Measurements from ENCODE around the gene LY6G5B.

Gene LY6G5B, protein sequence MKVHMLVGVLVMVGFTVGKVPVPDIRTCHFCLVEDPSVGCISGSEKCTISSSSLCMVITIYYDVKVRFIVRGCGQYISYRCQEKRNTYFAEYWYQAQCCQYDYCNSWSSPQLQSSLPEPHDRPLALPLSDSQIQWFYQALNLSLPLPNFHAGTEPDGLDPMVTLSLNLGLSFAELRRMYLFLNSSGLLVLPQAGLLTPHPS

DNA sequence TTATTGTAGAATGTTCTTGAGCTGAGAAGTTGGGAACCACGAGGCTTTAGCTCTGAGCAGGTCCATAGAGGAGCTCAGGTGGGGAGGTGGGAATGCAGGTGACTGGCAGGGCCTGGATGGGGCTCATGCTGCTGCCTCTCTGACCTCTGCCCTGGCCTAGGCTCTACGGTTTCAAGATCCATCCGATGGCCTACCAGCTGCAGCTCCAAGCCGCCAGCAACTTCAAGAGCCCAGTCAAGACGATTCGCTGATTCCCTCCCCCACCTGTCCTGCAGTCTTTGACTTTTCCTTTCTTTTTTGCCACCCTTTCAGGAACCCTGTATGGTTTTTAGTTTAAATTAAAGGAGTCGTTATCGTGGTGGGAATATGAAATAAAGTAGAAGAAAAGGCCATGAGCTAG is at the start of gene LY6G5B:
Gene LY6G5B, plus strand, starts transcription at position 301 of the 400 bp plus-strand sequence. CDS start 975 bp downstream, outside the sequence.
- DNase-seq (ENCODE audit: low spot score) = no peak

DNA sequence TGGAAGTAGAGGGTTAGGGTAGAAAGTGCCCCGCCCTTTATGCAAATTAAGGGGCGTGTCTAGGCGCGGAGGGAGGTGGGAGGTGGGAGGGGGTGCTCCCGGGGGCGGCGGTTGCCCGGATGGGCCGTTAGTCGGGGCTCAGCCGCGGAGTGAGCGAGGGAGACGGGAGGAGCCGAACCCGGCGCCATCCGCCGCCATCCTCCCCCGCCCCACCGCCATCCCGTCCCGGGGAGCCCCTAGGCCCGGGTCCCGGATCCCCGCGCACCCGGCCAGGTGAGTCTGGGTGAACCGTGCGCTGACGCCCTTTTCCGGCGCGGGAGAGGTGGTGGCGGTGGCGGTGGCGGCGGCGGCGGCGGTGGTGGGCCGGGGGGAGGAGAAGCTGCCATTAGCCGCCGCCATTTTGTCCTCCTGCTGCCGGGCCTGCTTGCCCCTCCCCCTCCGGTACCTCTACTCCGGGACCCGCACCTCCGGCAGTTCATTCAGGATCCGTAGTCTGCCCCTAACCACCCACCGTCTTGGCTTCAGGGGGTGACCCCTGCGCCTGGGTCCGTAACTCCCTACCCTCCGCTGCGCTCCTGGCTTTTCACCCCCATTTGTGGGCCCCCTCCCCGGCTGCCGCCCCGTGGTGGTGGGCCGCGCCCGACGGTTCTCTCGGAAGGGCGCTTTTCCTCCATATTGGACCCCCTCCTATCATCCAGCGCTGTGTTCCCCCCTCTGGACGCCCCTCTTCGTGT is 49.0 kb upstream of the LY6G5B start, which contains the start of gene PRRC2A:
Gene PRRC2A, plus strand, starts transcription at position 130 of the 734 bp plus-strand sequence. CDS start 2,075 bp downstream, outside the sequence.
- DNase-seq (ENCODE audit: low spot score) = peak; percentile 87

DNA sequence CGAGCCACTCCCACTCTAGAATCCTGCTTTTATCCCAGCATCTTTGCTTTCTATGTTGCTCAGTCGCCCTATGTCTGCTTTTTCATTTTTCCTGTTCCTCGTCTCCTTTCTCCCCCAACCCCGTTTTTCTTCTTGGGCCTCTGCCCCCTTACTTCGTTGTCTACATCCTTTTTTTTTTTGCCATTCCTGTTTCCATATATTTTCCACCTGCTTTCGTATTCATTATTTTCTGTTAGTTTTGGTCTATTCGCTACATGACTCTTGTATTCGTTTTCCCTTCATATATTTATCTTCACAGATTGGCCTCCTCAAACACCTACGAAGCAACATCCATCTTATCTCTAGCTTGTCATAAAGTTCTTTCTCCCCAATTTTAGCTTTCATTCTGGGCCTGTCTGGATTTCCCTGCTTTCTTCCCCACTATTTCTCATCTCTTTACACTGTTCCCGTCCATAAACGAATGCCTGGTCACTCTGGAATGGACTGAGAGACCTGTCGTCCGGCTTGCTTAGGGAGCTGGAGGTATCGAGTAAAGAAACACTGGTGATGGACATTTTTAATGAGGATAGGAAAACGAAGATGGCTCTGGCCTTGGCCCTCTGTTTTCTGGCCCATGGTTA is 48.3 kb upstream of the LY6G5B start:
- no peak for DNase-seq (ENCODE audit: low spot score)

DNA sequence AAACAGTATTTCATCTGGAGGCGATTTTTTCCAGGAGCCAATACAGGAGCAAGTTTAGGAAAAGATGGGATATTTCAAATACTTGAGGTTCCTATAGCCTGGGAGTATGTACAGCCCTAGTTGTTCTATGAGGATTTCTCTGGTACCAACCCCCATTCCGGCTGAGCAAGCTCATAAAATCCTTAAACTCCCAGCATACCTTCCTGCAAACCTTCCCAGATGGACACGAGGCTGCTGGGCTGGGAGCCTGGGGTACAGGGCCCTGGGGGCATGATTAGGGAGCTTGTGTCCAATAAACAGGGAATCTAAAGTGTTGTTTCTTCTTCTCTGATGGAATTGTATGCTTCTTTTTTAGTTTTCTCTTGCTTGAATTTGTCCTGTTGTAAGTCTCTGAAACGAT is 47.8 kb upstream of the LY6G5B start:
- DNase-seq (ENCODE audit: low spot score) = peak; percentile 40

DNA sequence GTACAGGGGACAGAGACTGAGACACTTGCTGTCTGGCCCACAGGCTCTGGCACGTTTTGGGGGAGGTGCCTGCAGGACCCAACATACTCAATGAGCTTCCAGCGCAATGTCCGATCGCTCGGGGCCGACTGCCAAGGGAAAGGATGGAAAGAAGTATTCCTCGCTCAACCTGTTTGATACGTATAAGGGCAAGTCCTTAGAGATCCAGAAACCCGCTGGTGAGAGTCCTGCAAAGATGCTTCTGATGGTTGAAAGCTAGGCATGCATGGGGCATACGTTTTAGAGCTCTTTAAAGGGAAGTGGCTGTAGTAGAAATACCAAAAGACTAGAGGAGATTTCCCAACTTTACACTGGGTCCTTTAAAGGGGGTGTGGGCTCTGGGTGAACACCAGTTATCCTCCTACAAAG is 47.1 kb upstream of the LY6G5B start:
- no peak for DNase-seq (ENCODE audit: low spot score)

DNA sequence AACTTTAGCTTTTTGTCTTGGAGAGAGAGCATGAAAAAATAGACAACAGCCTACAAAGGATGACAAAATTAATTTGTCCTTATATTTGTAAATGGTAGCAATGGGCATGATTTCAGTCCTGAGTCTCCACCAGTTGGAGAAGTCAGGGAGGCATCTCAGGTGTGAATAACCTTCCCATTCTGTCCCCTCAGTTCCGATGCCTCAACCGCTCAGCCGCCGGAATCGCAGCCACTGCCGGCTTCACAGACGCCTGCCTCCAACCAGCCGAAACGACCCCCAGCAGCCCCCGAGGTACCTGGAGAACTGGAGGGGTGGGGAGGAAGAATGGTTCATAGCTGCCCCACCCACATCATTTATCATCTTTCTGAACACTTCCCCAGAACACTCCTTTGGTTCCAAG is 45.7 kb upstream of the LY6G5B start:
- no peak for DNase-seq (ENCODE audit: low spot score)

DNA sequence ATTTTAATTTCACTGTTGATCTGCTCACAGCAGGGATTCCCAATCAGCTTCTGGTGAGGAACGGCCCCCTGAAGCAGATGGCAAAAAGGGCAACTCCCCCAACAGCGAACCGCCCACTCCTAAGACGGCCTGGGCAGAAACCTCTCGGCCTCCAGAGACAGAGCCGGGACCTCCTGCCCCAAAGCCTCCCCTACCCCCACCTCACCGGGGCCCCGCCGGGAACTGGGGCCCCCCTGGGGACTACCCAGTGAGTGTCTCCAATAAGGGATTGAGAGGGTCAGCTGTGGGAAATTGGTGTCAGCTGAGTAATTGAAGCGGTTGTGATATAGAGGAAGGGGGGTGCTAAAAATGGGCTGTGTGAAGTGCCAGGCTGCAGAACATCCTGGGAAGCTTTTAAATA is 42.8 kb upstream of the LY6G5B start:
- DNase-seq (ENCODE audit: low spot score) = no peak

DNA sequence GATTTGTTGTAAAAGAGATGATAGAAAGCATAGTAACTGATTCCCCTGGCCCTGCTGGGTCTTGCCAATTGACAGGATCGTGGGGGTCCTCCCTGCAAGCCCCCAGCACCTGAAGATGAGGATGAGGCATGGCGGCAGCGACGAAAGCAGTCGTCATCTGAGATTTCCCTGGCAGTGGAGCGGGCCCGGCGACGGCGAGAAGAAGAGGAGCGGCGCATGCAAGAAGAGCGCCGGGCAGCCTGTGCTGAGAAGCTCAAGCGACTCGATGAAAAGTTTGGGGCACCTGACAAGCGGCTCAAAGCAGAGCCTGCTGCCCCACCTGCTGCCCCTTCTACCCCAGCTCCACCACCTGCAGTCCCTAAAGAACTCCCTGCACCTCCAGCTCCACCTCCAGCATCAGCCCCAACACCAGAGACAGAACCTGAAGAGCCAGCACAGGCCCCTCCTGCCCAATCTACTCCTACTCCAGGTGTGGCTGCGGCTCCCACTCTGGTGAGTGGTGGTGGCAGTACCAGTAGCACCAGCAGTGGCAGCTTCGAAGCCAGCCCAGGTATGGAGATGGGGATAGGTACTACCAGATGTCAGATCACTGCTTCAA is 42.0 kb upstream of the LY6G5B start:
- no peak for DNase-seq (ENCODE audit: low spot score)

DNA sequence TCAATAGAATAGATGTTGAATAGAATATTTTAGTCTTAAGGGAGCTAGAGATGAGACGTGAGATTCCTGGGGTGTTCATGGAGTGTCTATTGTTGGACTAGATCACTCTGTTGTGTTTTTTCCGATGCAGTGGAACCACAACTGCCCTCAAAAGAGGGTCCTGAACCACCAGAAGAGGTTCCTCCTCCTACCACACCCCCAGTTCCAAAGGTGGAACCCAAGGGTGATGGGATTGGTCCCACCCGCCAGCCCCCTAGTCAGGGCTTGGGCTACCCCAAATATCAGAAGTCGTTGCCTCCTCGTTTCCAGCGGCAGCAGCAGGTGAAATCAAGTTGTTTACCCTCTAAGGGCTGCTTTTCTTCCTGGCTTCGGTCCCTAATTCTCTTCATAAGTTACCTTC is 40.8 kb upstream of the LY6G5B start:
- DNase-seq (ENCODE audit: low spot score) = no peak

DNA sequence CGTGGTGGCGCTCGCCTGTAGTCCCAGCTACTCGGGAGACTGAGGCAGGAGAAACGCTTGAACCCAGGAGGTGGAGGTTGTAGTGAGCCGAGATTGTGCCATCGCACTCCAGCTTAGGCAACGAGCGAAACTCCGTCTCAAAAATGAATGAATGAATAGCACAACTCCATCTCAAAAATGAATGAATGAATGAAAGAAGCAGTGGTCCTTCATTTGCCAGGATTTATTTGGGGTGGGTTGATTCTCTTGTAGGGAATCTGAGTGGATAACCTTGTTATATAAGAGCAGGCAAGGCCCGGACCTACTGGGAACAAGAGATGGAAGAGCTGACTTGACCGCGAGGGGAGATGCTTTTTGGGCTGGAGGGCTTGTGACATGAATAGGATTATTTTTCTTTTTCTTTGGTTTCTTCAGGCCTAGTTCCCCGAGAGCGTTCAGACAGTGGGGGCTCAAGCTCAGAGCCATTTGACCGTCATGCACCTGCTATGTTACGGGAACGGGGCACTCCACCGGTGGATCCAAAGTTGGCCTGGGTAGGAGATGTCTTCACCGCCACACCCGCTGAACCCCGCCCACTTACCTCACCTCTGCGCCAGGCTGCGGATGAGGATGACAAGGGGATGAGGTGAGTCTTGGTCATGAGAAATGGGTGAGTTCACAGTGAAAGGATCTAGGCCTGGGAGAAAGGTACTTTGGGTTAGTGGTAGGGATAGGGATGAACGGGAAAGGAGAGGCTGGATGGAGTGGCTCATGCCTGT is 39.4 kb upstream of the LY6G5B start:
- DNase-seq (ENCODE audit: low spot score) = no peak

DNA sequence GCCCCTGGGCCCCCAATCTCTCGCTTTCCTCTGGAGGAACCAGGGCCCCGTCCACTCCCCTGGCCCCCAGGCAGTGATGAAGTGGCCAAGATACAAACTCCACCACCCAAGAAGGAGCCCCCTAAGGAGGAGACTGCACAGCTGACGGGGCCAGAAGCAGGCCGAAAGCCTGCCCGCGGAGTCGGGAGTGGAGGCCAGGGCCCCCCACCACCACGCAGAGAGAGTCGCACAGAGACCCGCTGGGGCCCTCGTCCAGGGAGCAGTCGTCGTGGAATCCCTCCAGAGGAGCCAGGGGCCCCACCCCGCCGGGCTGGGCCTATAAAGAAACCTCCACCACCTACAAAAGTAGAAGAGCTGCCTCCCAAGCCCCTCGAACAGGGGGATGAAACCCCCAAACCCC is 38.6 kb upstream of the LY6G5B start:
- no peak for DNase-seq (ENCODE audit: low spot score)

DNA sequence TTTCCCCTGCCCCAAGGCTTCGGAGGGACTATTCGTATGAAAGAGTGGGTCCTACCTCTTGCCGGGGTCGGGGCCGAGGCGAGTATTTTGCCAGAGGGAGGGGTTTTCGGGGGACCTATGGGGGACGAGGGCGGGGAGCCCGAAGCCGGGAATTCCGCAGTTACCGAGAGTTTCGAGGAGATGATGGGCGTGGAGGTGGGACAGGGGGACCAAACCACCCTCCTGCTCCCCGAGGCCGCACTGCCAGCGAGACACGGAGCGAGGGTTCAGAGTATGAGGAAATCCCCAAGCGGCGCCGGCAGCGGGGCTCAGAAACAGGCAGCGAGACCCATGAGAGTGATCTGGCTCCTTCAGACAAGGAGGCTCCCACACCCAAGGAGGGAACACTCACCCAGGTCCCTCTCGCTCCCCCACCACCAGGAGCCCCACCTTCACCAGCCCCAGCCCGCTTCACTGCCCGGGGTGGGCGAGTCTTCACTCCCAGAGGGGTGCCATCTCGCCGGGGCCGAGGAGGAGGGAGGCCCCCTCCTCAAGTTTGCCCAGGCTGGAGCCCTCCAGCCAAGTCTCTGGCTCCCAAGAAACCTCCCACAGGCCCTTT is 38.0 kb upstream of the LY6G5B start:
- DNase-seq (ENCODE audit: low spot score) = no peak

DNA sequence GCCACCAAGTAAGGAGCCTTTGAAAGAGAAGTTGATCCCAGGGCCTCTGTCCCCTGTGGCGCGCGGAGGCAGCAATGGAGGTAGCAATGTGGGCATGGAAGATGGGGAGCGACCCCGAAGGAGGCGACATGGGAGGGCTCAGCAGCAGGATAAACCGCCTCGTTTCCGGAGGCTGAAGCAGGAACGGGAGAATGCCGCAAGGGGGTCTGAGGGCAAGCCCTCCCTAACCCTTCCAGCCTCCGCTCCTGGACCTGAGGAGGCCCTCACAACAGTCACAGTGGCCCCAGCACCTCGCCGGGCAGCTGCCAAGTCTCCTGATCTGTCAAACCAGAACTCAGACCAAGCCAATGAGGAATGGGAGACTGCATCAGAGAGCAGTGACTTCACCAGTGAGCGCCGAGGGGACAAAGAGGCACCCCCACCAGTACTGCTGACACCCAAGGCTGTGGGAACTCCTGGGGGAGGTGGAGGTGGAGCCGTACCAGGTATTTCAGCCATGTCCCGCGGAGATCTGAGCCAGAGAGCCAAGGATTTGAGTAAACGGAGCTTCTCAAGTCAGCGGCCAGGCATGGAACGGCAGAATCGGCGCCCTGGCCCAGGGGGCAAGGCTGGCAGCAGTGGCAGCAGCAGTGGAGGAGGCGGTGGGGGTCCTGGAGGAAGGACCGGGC is 37.4 kb upstream of the LY6G5B start:
- DNase-seq (ENCODE audit: low spot score) = no peak

DNA sequence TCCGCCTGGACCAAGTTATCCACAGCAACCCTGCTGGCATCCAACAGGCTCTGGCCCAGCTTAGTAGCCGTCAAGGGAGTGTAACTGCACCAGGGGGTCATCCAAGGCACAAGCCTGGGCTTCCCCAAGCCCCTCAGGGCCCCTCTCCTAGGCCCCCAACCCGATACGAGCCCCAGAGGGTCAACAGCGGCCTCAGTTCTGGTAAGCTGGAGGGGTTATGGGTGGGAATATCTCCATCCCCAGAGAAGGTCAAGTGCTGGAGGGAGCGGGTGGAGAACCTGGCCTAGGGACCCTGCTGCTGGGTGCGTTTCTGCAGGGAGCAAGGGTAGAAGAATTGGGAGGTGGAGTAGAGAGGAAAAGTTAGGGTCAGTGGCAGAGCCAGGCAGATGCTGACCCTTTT is 36.3 kb upstream of the LY6G5B start:
- DNase-seq (ENCODE audit: low spot score) = no peak

DNA sequence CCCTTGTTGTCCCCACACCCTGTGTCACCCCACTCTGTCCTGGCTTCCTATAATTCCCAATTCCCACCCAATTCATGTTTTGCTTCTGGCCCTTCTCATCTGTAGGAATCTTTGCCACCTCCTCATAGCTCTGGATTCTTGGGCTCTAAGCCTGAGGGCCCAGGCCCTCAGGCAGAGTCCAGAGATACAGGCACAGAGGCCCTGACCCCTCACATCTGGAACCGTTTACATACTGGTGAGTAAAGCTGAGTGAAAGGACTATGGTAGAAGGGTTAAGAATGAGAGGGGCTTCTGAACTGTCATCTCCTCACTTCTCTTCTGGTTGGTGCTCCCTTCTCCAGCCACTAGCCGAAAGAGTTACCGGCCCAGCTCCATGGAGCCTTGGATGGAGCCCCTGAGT is 35.6 kb upstream of the LY6G5B start:
- DNase-seq (ENCODE audit: low spot score) = no peak

DNA sequence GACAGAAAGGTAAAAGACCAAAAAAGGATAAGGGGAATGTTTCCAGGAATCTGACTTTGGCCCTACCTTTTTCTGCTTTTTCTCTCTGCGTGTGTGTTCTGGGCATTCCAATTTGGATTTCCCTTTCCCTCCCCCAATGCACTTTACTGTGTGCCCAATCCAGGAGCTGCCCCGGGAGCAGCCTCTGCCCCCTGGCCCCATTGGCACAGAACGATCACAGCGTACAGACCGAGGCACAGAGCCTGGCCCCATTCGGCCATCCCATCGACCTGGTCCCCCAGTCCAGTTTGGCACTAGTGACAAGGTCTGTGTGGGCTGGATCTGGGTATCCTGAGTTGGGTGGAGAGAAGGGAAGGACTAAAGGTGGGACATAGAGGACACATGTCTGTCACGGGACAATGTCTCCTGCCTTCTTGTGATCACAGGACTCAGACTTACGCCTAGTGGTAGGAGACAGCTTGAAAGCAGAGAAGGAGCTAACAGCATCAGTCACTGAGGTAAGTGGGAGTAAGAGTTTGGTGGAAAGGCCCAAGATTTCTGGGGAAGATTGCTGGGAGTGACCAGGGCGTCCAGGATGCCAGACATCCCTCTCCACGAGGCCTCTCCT is 34.7 kb upstream of the LY6G5B start:
- no peak for DNase-seq (ENCODE audit: low spot score)

DNA sequence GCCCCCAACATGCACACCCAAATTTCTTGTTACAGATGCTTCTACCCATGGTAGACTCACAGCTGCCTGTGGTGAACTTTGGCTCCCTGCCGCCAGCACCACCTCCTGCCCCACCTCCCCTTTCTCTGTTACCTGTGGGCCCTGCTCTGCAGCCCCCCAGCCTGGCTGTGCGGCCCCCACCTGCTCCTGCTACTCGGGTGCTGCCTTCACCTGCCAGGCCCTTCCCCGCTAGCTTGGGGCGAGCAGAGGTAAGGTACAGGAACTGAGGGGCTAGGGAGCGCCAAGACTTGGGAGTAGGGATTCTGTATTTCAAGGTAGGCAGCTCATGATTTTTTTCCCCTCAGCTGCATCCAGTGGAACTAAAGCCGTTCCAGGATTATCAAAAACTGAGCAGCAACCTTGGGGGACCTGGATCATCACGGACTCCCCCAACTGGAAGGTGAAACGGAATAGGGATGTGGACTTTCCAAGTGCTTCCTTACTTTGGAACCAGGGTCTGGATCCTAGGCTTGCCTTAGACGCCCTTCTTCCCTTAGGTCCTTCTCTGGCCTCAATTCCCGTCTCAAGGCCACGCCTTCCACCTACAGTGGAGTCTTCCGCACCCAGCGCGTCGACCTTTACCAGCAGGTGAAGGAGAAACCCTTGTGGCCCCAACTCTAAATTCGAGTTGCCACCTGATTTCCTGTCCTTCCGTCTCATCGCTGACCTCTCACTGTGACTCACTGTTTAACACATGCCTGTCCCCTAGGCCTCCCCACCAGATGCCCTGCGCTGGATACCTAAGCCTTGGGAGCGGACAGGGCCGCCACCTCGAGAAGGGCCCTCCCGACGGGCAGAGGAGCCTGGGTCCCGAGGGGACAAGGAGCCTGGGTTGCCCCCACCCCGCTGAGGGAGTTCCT is 32.8 kb upstream of the LY6G5B start:
- no peak for DNase-seq (ENCODE audit: low spot score)

DNA sequence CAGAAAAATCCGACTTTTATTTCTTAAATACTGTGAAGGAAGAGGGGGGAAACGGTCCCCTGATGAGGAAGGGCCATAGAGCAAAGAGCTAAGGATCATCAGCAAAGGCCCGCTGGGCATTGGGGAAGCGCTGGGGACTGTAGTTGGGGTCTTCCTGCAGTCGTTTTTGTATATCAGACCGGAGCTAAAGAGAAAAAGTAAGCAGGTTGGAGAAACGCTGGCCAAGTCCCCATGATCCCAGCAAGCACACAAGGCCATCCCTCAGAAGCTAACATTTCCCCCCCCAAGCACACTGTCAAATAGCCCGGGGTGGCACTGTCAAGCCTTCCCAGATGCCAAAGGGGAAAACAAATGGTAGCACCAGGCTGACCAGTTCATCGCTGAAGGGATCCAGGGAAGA is 30.7 kb upstream of the LY6G5B start:
- no peak for DNase-seq (ENCODE audit: low spot score)

DNA sequence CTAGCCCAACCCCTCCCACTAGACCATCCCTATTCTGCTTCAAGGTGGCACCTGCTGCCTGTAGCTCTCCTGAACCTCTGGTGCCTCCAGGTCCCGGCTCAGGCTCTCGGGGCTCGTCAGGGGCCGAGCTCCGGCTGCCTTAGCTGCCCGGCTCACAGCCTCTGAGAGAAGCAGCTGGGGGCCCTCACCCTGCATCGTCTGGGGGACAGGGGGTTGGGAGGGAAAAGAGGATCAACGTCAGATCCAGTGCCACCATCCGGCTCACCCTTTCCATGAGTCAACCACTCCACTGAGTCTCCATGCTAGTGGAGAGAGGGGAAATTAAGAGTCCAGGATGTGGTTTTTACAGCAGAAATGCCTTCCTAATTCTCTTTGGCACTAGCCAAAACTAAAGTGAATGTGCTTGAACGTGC is 30.3 kb upstream of the LY6G5B start:
- DNase-seq (ENCODE audit: low spot score) = peak; percentile 69

DNA sequence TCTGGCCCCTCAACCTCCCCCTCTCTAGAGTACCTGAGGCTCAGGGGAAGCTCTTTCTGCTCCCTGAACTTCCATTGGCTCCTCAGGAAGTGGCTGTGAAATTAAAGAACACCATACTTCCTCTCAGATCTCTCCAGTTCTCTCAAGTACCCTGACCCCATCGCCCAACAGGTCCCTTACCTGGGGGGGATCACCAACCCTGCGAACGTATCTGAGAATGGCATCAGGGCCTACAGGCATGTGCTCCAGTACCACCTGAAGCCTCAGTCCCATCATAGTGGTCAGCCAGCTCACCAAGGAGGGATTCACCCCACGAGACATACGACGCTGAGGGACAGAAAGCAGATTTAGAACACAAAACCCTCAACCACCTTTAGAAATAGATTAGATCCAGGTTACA is 29.2 kb upstream of the LY6G5B start:
- DNase-seq (ENCODE audit: low spot score) = no peak

Data from GM03348 (cell line).